ENCODE data around the gene R3HDM2. TPM values are rescaled to one million over a fixed set of nuclear protein-coding genes. Genes with fewer than 3 reads are reported as not detected.
"Not testable (repeated sequence)": the region's sequence is repeated elsewhere in the genome, so short reads cannot be mapped to it uniquely, and the experiment has no call there.

R3HDM2 gene
- total and polyA plus RNA-seq, 10 donors, result 11.3 to 90.8 (median 53.5) TPM

DNA sequence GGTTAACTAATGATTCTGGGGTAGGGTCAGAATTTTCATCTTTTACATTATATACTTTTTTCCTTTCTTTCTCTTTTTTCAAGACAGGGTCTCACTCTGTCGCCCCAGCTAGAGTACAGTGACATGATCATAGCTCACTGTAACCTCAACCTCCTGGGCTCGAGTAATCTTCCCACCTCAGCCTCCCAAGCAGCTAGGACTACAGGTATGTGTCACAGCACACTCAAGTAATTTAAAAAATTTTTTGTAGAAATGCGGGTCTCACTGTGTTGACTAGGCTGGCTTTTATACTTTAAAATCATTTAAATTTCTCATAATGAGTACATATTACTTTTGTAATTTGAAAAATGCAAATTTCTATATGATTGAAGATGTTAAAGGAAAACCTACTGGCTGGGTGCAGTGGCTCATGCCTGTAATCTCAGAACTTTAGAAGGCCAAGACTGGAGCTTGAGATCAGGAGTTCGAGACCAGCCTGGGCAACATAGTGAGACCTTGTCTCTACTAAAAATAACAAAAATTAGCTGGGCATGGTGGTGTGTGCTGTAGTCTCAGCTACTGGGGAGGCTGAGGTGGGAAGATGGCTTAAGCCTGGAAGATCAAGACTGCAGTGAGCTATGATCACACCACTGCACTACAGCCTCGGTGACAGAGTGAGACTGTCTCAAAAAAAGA lies 25.7 kb downstream of the R3HDM2 start:
- no peaks in the 10 kb centered on the region for H3K9me3 ChIP-seq
- DNase-seq, result no peak
- H3K27me3 ChIP-seq (replicated peaks in 1 of 7), result no peaks in the 10 kb centered on the region
- 81 to 90% (median 85%) methylated on average over 5 of the region's 5 CpGs for WGBS, 5 donors
- H3K27ac ChIP-seq, result no peak overlapping the region
- no peak overlapping the region for H3K4me3 ChIP-seq
- H3K36me3 ChIP-seq, result peaks cover 0 to 24% (median 0%) of the 10 kb centered on the region in 6 donors
- intact Hi-C loops (cut with DNase I; ENCODE audit: low total_unique reads), result no loop called here
- TF ChIP-seq POLR2AphosphoS5 (IDR thresholded peaks at IDR 0.05) (no peak), POLR2A (IDR thresholded peaks at IDR 0.05) (no peak)
- TF ChIP-seq, protein P1, sequence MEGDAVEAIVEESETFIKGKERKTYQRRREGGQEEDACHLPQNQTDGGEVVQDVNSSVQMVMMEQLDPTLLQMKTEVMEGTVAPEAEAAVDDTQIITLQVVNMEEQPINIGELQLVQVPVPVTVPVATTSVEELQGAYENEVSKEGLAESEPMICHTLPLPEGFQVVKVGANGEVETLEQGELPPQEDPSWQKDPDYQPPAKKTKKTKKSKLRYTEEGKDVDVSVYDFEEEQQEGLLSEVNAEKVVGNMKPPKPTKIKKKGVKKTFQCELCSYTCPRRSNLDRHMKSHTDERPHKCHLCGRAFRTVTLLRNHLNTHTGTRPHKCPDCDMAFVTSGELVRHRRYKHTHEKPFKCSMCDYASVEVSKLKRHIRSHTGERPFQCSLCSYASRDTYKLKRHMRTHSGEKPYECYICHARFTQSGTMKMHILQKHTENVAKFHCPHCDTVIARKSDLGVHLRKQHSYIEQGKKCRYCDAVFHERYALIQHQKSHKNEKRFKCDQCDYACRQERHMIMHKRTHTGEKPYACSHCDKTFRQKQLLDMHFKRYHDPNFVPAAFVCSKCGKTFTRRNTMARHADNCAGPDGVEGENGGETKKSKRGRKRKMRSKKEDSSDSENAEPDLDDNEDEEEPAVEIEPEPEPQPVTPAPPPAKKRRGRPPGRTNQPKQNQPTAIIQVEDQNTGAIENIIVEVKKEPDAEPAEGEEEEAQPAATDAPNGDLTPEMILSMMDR (IDR thresholded peaks at IDR 0.05 in 8 of 11, conservative IDR thresholded peaks at IDR 0.05 in 3 of 11), result no peak
- no peaks in the 10 kb centered on the region for H3K4me1 ChIP-seq

- H3K4me3 ChIP-seq; DNase-seq; H3K9me3 ChIP-seq; intact Hi-C loops (cut with DNase I; ENCODE audit: low total_unique reads); H3K4me1 ChIP-seq; H3K27ac ChIP-seq; H3K27me3 ChIP-seq (replicated peaks in 1 of 7): not testable (repeated sequence)
- H3K36me3 ChIP-seq, result peaks cover 0 to 33% (median under 1%) of the 10 kb centered on the region in 6 donors
- 90 to 98% (median 95%) methylated on average over 4 of the region's 4 CpGs for WGBS, 5 donors
Observed at GRCh38 chr12:57402156-57402555, 28.7 kb downstream of the R3HDM2 start.

GRCh38 chr12:57401165-57401564 lies 29.7 kb downstream of the R3HDM2 start:
- Histone ChIP-seq H3K36me3 (peaks cover 0 to 42% (median 3%) of the 10 kb centered on the region in 6 donors), H3K4me3 (no peak overlapping the region), H3K27ac (no peak overlapping the region), H3K4me1 (peaks cover 0 to 4% (median 0%) of the 10 kb centered on the region in 6 donors), H3K27me3 (replicated peaks in 1 of 7) (no peaks in the 10 kb centered on the region), H3K9me3 (no peaks in the 10 kb centered on the region)
- DNase-seq, result no peak
- no peak for TF ChIP-seq POLR2AphosphoS5 (IDR thresholded peaks at IDR 0.05)
- TF ChIP-seq, protein P1 (IDR thresholded peaks at IDR 0.05 in 8 of 11, conservative IDR thresholded peaks at IDR 0.05 in 3 of 11), result no peak
- no peak for TF ChIP-seq POLR2A (IDR thresholded peaks at IDR 0.05)
- WGBS, 5 donors, result 73 to 85% (median 82%) methylated on average over 5 of the region's 5 CpGs
- intact Hi-C loops (cut with DNase I; ENCODE audit: low total_unique reads), result no loop called here

- H3K27ac ChIP-seq; H3K4me1 ChIP-seq; H3K9me3 ChIP-seq; intact Hi-C loops (cut with DNase I; ENCODE audit: low total_unique reads); H3K27me3 ChIP-seq (replicated peaks in 1 of 7); DNase-seq; H3K4me3 ChIP-seq: not testable (repeated sequence)
- H3K36me3 ChIP-seq, result peaks cover 0 to 55% (median 11%) of the 10 kb centered on the region in 6 donors
- WGBS, 5 donors, result 97 to 99% (median 98%) methylated on average over 6 to 7 of the region's 7 CpGs
Observed at GRCh38 chr12:57399718-57400463, 31.0 kb downstream of the R3HDM2 start.

DNA sequence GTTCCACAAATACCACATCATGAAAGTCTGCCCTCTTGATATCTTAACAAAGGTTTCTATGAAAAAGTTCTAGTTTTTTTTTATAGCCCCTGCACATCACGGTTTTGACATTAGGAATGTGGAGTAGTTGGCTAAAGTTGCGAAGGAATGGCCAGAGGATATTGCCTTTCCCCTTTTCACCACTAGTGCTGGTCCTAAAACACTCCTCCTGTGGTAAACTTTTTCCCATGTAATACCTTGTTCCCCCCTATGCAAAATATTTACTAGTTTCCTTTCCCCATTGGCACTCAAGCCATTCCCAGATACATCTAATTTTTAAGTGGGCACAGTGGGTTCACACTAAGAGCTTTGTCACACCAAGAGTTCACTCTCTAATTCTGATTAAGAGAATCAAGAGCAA lies 33.4 kb downstream of the R3HDM2 start:
- intact Hi-C loops (cut with DNase I; ENCODE audit: low total_unique reads), result no loop called here
- no peaks in the 10 kb centered on the region for H3K27me3 ChIP-seq (replicated peaks in 1 of 7)
- peaks cover 0 to 4% (median 0%) of the 10 kb centered on the region in 6 donors for H3K4me1 ChIP-seq
- H3K9me3 ChIP-seq, result no peaks in the 10 kb centered on the region
- H3K4me3 ChIP-seq, result no peak overlapping the region
- TF ChIP-seq, protein P1 (IDR thresholded peaks at IDR 0.05 in 8 of 11, conservative IDR thresholded peaks at IDR 0.05 in 3 of 11), result no peak
- TF ChIP-seq POLR2AphosphoS5 (IDR thresholded peaks at IDR 0.05) (no peak), POLR2A (IDR thresholded peaks at IDR 0.05) (no peak)
- DNase-seq, result no peak
- no peak overlapping the region for H3K27ac ChIP-seq
- peaks cover 0 to 77% (median 26%) of the 10 kb centered on the region in 6 donors for H3K36me3 ChIP-seq
- WGBS, 5 donors, result 81 to 92% (median 87%) methylated on average over 2 of the region's 2 CpGs
